Hematopoietic multipotent progenitor cell treated with erythropoietin and hydrocortisone succinate and interleukin-3 and kit ligand, for 17 days (in vitro differentiated cells): ENCODE data around the gene CREG2.

Source experiments
- DNase-seq: peaks from one replicate; pipeline ENCODE4 v3.0.0-alpha.2; 2015; ENCODE audit warnings: low spot score

The CREG2 gene

GRCh38 chr2:101306410-101306809 is 80.9 kb downstream of the CREG2 start:
- DNase-seq, result no peak

GRCh38 chr2:101305492-101306078 is 81.7 kb downstream of the CREG2 start:
- no peak for DNase-seq

- no peak for DNase-seq
Measured at GRCh38 chr2:101305035-101305434, 82.3 kb downstream of the CREG2 start.

GRCh38 chr2:101303688-101304087 is 83.6 kb downstream of the CREG2 start:
- no peak for DNase-seq

GRCh38 chr2:101302016-101302415 is 85.3 kb downstream of the CREG2 start:
- DNase-seq, result no peak

GRCh38 chr2:101300836-101301235 is 86.5 kb downstream of the CREG2 start:
- no peak for DNase-seq

GRCh38 chr2:101300164-101300563 is 87.1 kb downstream of the CREG2 start:
- DNase-seq, result no peak

GRCh38 chr2:101299604-101300003 is 87.7 kb downstream of the CREG2 start:
- no peak for DNase-seq

- no peak for DNase-seq
Measured at GRCh38 chr2:101297383-101297782, 89.9 kb downstream of the CREG2 start.

GRCh38 chr2:101296371-101296770 is 90.9 kb downstream of the CREG2 start:
- no peak for DNase-seq

- DNase-seq, result no peak
Measured at GRCh38 chr2:101295895-101296294, 91.4 kb downstream of the CREG2 start.
